IPS DF 4.7 (cell line): ENCODE results near the gene TSPAN11.
"Not testable (repeated sequence)": the region's sequence is repeated elsewhere in the genome, so short reads cannot be mapped to it uniquely, and the experiment has no call there.

Source experiments
- DNase-seq: peaks from one replicate; pipeline ENCODE4 v3.0.0-alpha.2; 2013; ENCODE audit warnings: low spot score; ENCODE audit errors: extremely low read depth

The TSPAN11 gene, protein sequence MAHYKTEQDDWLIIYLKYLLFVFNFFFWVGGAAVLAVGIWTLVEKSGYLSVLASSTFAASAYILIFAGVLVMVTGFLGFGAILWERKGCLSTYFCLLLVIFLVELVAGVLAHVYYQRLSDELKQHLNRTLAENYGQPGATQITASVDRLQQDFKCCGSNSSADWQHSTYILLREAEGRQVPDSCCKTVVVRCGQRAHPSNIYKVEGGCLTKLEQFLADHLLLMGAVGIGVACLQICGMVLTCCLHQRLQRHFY

DNA sequence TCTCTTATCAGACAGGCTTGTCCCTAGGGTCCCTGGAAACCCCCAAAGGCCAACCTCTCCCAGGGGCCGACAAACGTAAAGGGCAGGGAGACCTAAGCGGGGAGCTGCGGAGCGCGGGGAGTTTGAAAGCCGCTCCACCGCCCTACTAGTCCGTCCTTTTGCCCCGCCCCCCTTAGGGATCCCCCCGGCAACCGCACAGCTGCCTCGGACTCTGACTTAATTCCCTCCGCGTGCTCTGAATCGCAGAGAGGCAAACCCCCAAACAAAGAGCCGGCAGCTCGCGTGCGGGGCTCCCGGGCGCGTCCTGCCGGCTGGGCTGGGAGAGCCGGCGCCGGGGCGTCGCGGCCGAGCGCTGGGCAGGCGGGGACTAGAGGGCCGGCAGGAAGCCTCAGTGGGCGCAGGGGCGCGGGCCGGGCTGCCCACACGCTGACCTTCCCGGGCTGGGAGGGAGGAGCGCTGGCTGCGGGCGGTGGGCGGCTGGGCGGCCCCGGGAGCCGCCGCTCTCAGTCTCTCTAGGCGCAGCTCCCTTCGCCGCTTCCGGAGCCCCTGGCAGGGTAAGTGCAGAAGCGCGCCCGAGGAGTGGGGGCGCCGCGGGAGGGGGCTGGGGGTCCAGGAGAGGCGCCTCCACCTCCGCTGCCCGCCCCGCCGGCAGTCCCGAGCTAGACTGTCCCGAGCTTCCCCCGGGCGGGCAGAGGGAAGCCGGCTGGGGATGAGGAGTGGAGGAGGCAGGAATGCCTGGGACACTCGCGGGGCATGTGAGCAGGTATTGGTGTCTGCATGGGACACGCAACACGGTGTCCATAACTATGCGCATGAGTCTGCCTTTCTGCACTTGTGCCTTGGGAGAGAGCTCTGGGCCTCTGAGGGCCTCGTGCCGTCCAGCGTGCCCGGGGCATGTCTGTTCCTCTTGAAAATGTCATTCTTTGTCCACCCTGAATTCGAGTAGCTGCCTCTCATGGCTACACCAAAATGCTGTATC, at the start of gene TSPAN11:
Gene TSPAN11, plus strand, starts transcription at position 506 of the 979 bp plus-strand sequence. CDS start 27,244 bp downstream, outside the sequence.
- DNase-seq = no peak

GRCh38 chr12:30877105-30877875, 49.3 kb upstream of the TSPAN11 start:
- no peak for DNase-seq

- no peak for DNase-seq
These were observed 48.5 kb upstream of the TSPAN11 start for GRCh38 chr12:30878024-30878423.

GRCh38 chr12:30880061-30880460, 46.5 kb upstream of the TSPAN11 start:
- DNase-seq = no peak

GRCh38 chr12:30880813-30881212, 45.7 kb upstream of the TSPAN11 start:
- DNase-seq = no peak

DNA sequence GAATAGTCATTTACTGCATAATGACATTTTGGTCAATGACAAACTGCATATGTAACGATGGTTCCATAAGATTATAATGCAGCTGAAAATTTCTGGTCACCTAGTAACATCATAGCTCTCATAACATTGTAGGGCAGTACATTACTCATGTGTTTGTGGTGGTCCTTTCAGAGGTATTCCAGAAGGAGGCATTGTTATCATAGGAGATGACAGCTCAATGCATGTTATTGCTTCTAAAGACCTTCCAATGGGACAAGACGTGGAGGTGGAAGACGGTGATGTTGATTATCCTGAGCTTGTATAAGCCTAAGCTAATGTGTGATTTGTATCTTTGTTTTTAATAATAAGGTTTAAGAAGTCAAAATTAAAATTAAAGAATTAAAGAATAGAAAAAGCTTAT, 43.8 kb upstream of the TSPAN11 start:
- DNase-seq = no peak

GRCh38 chr12:30884799-30885198, 41.7 kb upstream of the TSPAN11 start:
- DNase-seq = no peak

DNA sequence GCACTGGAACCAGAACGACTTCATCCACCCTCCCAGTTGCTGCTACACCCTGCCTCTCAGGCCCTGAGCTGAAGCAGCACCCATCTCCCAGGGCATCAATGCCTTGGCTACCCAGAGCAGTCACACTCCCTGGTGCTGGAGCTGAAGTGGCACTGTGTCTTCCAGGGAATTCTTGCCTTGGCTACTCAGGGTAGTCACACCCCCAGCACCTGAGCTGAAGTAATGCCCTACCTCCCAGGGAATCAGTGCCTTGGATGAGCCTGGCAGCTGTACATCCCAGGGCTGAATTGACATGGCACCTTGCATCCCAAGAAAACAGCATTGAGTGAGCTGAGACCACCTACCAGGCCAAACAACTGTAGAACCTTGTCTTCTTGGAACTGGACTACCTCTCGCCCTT, 41.2 kb upstream of the TSPAN11 start:
- DNase-seq = no peak

DNA sequence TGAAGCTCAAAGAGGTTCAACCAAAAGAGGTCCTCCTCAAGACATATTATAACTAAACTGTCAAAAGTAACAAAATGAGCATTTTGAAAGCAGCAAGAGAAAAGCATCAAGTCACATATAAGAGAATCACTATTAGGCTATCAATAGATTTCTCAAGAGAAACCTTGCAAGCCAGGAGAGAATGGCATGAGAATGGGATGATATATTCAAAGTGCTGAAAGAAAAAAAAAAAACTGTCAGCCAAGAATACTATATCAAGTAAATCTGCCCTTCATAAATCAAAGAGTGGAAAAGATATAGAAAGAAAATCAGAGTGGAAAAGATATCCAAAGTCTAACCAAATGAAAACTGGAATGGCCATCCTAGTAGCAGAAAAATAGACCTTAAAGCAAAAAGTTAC, 39.3 kb upstream of the TSPAN11 start:
- DNase-seq = no peak

DNA sequence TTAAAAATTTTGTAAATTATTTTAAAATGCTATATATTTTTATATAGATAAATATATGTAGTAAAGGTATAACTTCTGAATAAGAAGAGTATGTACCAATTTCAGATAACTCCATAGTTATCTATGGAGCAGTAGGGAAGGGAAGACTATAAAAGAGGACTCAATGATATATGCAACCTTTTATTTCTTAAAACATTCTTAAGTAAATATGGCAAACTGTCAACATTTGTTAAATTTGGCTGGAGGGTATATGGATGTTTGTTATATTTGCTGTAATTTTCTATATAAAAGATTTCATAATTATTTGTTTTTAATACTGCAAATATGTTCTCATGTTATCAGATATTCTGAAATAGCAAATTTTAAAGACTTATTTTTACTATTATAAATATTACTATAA, 38.3 kb upstream of the TSPAN11 start:
- DNase-seq = no peak

DNA sequence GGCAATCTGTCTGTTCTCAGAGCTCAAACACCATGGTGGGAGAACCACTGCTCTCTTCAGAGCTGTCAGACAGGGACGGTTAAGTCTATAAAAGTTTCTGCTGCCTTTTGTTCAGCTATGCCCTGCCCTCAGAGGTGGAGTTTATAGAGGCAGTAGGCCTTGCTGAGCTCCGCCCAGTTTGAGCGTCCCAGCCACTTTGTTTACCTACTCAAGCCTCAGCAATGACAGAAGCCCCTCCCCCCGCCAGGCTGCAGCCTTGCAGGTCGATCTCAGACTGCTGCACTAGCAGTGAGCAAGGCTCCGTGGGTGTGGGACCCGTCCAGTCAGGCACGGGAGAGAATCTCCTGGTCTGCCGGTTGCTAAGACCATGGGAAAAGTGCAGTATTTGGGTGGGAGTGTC, 32.0 kb upstream of the TSPAN11 start:
- not testable (repeated sequence) for DNase-seq

- no peak for DNase-seq
These were observed 30.1 kb upstream of the TSPAN11 start for GRCh38 chr12:30896461-30896860.

DNA sequence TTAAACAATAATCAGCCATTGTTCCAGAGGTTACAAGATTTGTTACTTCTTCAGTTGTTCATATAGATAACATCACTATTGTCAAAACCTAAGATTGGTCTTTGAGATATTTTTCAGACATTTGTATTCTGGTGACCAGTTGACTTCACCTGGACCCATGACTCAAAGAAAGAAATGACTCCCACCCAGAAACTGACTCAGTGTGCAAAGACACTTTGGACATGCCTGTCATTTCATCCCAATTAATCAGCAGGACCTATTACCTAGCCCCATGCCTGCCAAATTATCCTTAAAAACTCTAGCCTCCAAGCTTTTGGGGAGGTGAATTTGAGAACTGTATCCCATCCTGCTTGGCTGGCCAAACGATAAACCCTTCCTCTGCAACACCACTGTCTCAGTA, 27.7 kb upstream of the TSPAN11 start:
- DNase-seq = no peak

GRCh38 chr12:30900351-30900750, 26.2 kb upstream of the TSPAN11 start:
- no peak for DNase-seq

GRCh38 chr12:30902001-30902400, 24.5 kb upstream of the TSPAN11 start:
- no peak for DNase-seq

DNA sequence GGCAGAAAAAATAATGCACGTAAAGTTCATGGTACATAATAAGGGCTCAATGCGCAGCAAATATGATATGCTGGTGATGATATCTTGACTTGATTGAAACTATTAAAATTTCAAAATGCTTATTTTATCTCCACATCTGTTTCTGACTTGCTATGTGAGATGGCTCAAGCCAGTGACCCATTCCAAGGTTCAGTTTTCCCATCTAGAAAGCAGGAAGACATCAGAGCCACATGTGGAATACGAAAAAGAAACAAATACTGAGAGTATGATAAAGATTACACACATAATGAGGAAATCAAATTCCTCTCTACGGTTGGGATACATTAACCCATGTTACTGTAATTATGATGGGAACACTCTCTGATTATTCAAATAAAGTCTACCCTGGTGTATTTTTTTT, 24.0 kb upstream of the TSPAN11 start:
- DNase-seq = no peak

GRCh38 chr12:30905463-30906009, 21.0 kb upstream of the TSPAN11 start:
- DNase-seq = no peak

DNA sequence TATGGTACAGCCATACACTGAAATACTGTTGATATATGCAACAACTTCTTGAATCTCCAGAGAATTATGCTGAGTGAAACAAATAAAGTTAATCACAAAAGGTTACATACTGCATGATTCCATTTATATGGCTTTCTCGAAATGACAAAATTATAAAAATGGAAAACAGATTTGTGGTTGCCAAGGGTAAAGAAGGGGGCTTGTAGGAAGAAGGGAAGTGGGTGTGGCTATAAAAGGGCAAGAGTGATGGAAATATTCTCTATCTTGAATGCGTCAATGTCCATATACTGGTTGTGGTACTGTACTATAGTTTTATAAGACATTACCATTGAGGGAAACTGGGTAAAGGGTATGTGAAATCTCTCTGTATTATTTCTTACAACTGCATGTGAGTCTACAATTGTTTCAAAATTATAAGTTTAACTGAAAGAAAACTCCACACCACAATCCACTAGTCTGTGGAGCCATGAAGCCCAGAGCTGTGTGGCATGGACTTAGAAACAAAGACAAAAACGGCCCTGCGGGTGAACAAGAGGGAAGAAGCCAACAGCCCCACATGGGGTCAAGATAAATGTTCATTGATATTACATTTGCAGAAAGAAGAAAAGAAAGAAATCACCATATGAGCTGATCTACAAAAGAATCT, 18.3 kb upstream of the TSPAN11 start:
- no peak for DNase-seq

DNA sequence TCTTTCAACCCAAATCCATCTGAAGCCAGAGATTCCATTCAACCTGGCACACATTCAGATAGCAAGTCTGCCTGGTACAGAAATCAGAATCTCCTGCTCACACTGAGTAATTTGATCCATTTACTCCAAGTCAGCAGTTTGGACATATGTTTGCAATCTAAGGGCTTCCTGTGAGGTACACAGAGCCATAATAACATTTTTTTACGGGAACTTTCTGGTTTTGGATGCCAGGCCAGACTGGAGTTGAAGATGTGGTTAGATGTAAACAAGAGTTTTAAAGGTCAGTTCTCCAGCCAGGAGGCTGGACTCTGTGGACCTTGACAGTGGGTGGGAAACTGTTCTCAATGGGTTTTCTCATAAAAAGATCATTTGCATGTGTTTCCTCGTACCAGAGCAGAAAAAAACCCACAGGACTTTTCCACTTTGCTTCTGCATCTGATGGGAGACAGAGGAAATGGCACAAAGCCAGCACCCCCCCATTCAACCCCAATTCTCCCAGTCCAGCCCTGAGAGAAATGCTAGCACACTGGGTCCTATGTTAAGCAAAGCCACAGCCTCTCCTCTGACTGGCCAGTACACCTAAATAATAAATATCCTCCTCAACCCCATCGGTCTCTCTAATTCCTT, 17.7 kb upstream of the TSPAN11 start:
- DNase-seq = no peak

- DNase-seq = no peak
These were observed 17.1 kb upstream of the TSPAN11 start for GRCh38 chr12:30909349-30910037.
